Endothelial cell of umbilical vein (primary cell): ENCODE measurements around the gene GNAZ. TPM values are rescaled to one million over a fixed set of nuclear protein-coding genes. Genes with fewer than 3 reads are reported as not detected.

ENCODE experiments used
- BruUV-seq: library from RNA; stranded (reverse); fragments of 400-500 nt; replicated peaks from 2 replicates; lab custom pipeline; 2021; lab: Mats Ljungman, UMichigan
- CTCF ChIA-PET: fragments of 300-600, 350-600 bp; sonication (Branson Sonifier 250); formaldehyde crosslinking; loops from one replicate; lab custom pipeline; 2021; ENCODE audit warnings: antibody characterized with exemption, inconsistent platforms; lab: Charles Lee
- POLR2A ChIA-PET: fragments of 300-600, 350-600 bp; sonication (Branson Sonifier 250); formaldehyde crosslinking; loops from one replicate; lab custom pipeline; 2021; ENCODE audit warnings: antibody characterized with exemption, inconsistent platforms; lab: Charles Lee
- DNase-seq: peaks from one replicate; pipeline ENCODE4 v3.0.0-alpha.2; 2011; ENCODE audit warnings: low read depth, low spot score
- FAIRE-seq: peaks from 2 replicates; lab custom pipeline; 2011; peaks lifted over from hg19 to GRCh38; lab: Jason Lieb, UNC
- H2AFZ ChIP-seq: 2 replicates; pipeline ENCODE4 v1.6.0; 2012; ENCODE audit warnings: low read depth, low read length, control low read depth, inconsistent platforms
- H3K27ac ChIP-seq: 2 replicates; pipeline ENCODE4 v1.5.1; 2011; ENCODE audit warnings: low read depth, mild to moderate bottlenecking, control low read depth, low read length, moderate library complexity; ENCODE audit not compliant: insufficient read depth
- H3K27me3 ChIP-seq, 2 experiments: 2 replicates each; pipeline versions ENCODE4 v1.6.0 to v1.6.1; 2011; ENCODE audit warnings: low read length in 2 of 2, mixed read lengths in 1 of 2; ENCODE audit not compliant: control insufficient read depth in 2 of 2, insufficient read depth in 2 of 2
- H3K36me3 ChIP-seq, 2 experiments: 2 replicates in 1 of 2; 3 replicates in 1 of 2; pipeline ENCODE4 v1.5.1; 2011; ENCODE audit warnings: low read length in 2 of 2, mild to moderate bottlenecking in 1 of 2, moderate library complexity in 1 of 2; ENCODE audit not compliant: control insufficient read depth in 2 of 2, insufficient read depth in 2 of 2; ENCODE audit errors: extremely low read depth in 1 of 2
- H3K4me1 ChIP-seq: 3 replicates; pipeline ENCODE4 v1.5.1; 2011; ENCODE audit warnings: mild to moderate bottlenecking, low read length; ENCODE audit not compliant: control insufficient read depth, insufficient read depth; ENCODE audit errors: extremely low read depth
- H3K4me2 ChIP-seq: 2 replicates; pipeline ENCODE4 v1.6.1; 2011; ENCODE audit warnings: low read length, control low read depth, mixed read lengths; ENCODE audit not compliant: insufficient read depth
- H3K4me3 ChIP-seq, 3 experiments: fragments of 200-600 bp in 1 of 3; sonication (generic), shearing (Covaris generic) in 1 of 3; replicated peaks in 1 of 3; 2 replicates each; pipeline ENCODE4 v1.5.1; 2011 to 2016; ENCODE audit warnings: control low read depth in 3 of 3, low read length in 3 of 3, mild to moderate bottlenecking in 2 of 3, inconsistent platforms in 1 of 3, low read depth in 1 of 3, moderate library complexity in 1 of 3; ENCODE audit not compliant: insufficient read depth in 1 of 3
- H3K79me2 ChIP-seq: 2 replicates; pipeline ENCODE4 v1.6.0; 2012; ENCODE audit warnings: low read length, inconsistent platforms; ENCODE audit not compliant: control insufficient read depth, insufficient read depth
- H3K9ac ChIP-seq: replicated peaks from 2 replicates; pipeline ENCODE3; 2011; ENCODE audit warnings: low read length, control low read depth; ENCODE audit not compliant: insufficient read depth; ENCODE audit errors: extremely low read depth
- H3K9me1 ChIP-seq: replicated peaks from 3 replicates; pipeline ENCODE4 v1.6.0; 2011; ENCODE audit warnings: mild to moderate bottlenecking, low read length; ENCODE audit not compliant: control insufficient read depth, insufficient read depth; ENCODE audit errors: extremely low read depth
- H3K9me3 ChIP-seq: replicated peaks from 2 replicates; pipeline ENCODE4 v1.5.1; 2012; ENCODE audit warnings: low read length, inconsistent platforms; ENCODE audit not compliant: control insufficient read depth, insufficient read depth
- H4K20me1 ChIP-seq: replicated peaks from 2 replicates; pipeline ENCODE3; 2011; ENCODE audit warnings: mild to moderate bottlenecking, low read length; ENCODE audit not compliant: control insufficient read depth, insufficient read depth; ENCODE audit errors: extremely low read depth
- CTCF ChIP-seq, 2 donors: IDR thresholded peaks; 1 replicate in 1 of 2; 2 replicates in 1 of 2; pipeline ENCODE4 v1.5.1; 2011; ENCODE audit warnings: low read length in 2 of 2, mild to moderate bottlenecking in 2 of 2, moderate library complexity in 2 of 2, control low read depth in 1 of 2, inconsistent platforms in 1 of 2, low read depth in 1 of 2; ENCODE audit not compliant: insufficient read depth in 1 of 2; ENCODE audit errors: extremely low read depth in 1 of 2
- EZH2 ChIP-seq: IDR thresholded peaks from 2 replicates; pipeline ENCODE4 v1.6.1; 2012; ENCODE audit warnings: borderline replicate concordance, low read depth, mild to moderate bottlenecking, moderate library complexity, low read length, inconsistent platforms; ENCODE audit not compliant: severe bottlenecking
- FOS ChIP-seq: IDR thresholded peaks from 2 replicates; pipeline ENCODE4 v1.6.1; 2011; ENCODE audit warnings: mild to moderate bottlenecking, low read length, moderate library complexity, borderline replicate concordance; ENCODE audit not compliant: insufficient read depth
- GATA2 ChIP-seq: IDR thresholded peaks from 2 replicates; pipeline ENCODE4 v1.7.0; 2011; ENCODE audit warnings: low read depth, mild to moderate bottlenecking, moderate library complexity, mixed read lengths, low read length; ENCODE audit not compliant: insufficient read length, insufficient read depth
- JUN ChIP-seq: IDR thresholded peaks from 2 replicates; pipeline ENCODE4 v1.6.1; 2011; ENCODE audit warnings: borderline replicate concordance, low read depth; ENCODE audit not compliant: insufficient read length, insufficient read depth
- MAX ChIP-seq: IDR thresholded peaks from 2 replicates; pipeline ENCODE4 v1.6.1; 2011; ENCODE audit not compliant: insufficient read depth, insufficient read length
- MYC ChIP-seq: IDR thresholded peaks from one replicate; pipeline ENCODE4 v1.6.1; 2011; ENCODE audit warnings: mild to moderate bottlenecking, low read depth, low read length
- POLR2A ChIP-seq: IDR thresholded peaks from 2 replicates; pipeline ENCODE4 v1.6.1; 2012; ENCODE audit warnings: low read depth, mild to moderate bottlenecking, control low read depth, low read length
- POLR2AphosphoS5 ChIP-seq: IDR thresholded peaks from 2 replicates; pipeline ENCODE4 v1.6.1; 2012; ENCODE audit warnings: low read depth, mild to moderate bottlenecking, control low read depth, low read length, moderate library complexity; ENCODE audit not compliant: insufficient read depth
- dilution Hi-C: fragments of 300-500 bp; cut with MboI; formaldehyde crosslinking; loops from one replicate; pipeline ENCODE4 v1.15.0; 2019; ENCODE audit warnings: low sequenced_read_pairs; ENCODE audit not compliant: extremely low pct_ligation_motif_present
- intact Hi-C: fragments of 100-400 bp; cut with micrococcal nuclease; formaldehyde crosslinking; loops from one replicate; pipeline ENCODE4 v1.10.0; 2022
- polyA plus RNA-seq, 4 experiments: library from polyadenylated mRNA; depleted of rRNA in 3 of 4; stranded (reverse) in 3 of 4; unstranded in 1 of 4; fragments of >200 nt; gene quantifications; 2 replicates each; pipeline versions ENCODE4 v1.2.1 to v1.2.3, GENCODE V29; 2011 to 2012; ENCODE audit warnings: missing spikeins in 1 of 4
- total RNA-seq: library from RNA; stranded (reverse); gene quantifications from 2 replicates; pipeline ENCODE4 v1.2.3, GENCODE V29; 2021

The GNAZ gene
- total and polyA plus RNA-seq, 2 donors (not counting 3 experiments of a cell fraction or from before 2014, with no cell fraction given) = 0.44 to 0.86 TPM

GRCh38 chr22:23151827-23152226 is 81.5 kb downstream of the GNAZ start:
- TF ChIP-seq FOS = no peak
- no peak for TF ChIP-seq CTCF (IDR thresholded peaks at IDR 0.05; ENCODE audit: extremely low read depth in 1 of 2, insufficient read depth in 1 of 2, low read depth in 1 of 2, low read length in 2 of 2)
- TF ChIP-seq MAX = no peak
- no peak for TF ChIP-seq JUN
- no peak for TF ChIP-seq MYC
- TF ChIP-seq GATA2 = no peak
- TF ChIP-seq EZH2 = no peak
- TF ChIP-seq POLR2AphosphoS5 = no peak
- TF ChIP-seq POLR2A = no peak
- Histone ChIP-seq H3K27ac (no peak overlapping the region), H3K9me3 (no peaks in the 10 kb centered on the region), H3K4me3 (no peak overlapping the region), H3K9ac (no peak overlapping the region), H3K27me3 (no peaks in the 10 kb centered on the region), H3K9me1 (no peaks in the 10 kb centered on the region), H3K79me2 (no peaks in the 10 kb centered on the region), H3K4me1 (no peaks in the 10 kb centered on the region), H2AFZ (no peak overlapping the region), H4K20me1 (no peaks in the 10 kb centered on the region), H3K4me2 (no peak overlapping the region), H3K36me3 (no peaks in the 10 kb centered on the region)
- FAIRE-seq = no peak
- DNase-seq = no peak
- ChIA-PET POLR2A (no interaction called here), CTCF (no interaction called here)
- no TSS peak for BruUV-seq
- dilution Hi-C loops (no loop called here), intact Hi-C loops (no loop called here)
